Smooth muscle cell (in vitro differentiated cells): ENCODE measurements around the gene GPC5. TPM values are rescaled to one million over a fixed set of nuclear protein-coding genes. Genes with fewer than 3 reads are reported as not detected.

Source experiments
- DNase-seq: peaks from one replicate; lab custom pipeline; 2025; ENCODE audit not compliant: unreplicated experiment; lab: John Stamatoyannopoulos, UW
- H2AFZ ChIP-seq: fragments of 200-600 bp; sonication (generic); 2 replicates; pipeline ENCODE4 v1.6.0; 2016; ENCODE audit warnings: antibody characterized with exemption, low read depth, mild to moderate bottlenecking
- H3F3A ChIP-seq: fragments of 200-600 bp; sonication (generic); 2 replicates; pipeline ENCODE4 v1.6.0; 2017; ENCODE audit warnings: antibody characterized with exemption, low read depth
- H3K27ac ChIP-seq: fragments of 200-600 bp; sonication (generic); 2 replicates; pipeline ENCODE4 v1.5.1; 2016; ENCODE audit warnings: low read depth, mild to moderate bottlenecking
- H3K27me3 ChIP-seq: fragments of 200-600 bp; sonication (generic); 2 replicates; pipeline ENCODE4 v1.6.1; 2016; ENCODE audit warnings: low read depth, mild to moderate bottlenecking
- H3K36me3 ChIP-seq: fragments of 200-600 bp; sonication (generic); 2 replicates; pipeline ENCODE4 v1.5.1; 2016; ENCODE audit warnings: low read depth
- H3K4me1 ChIP-seq: fragments of 200-600 bp; sonication (generic); 2 replicates; pipeline ENCODE4 v1.5.1; 2016; ENCODE audit warnings: low read depth
- H3K4me2 ChIP-seq: fragments of 200-600 bp; sonication (generic); 2 replicates; pipeline ENCODE4 v1.6.0; 2016; ENCODE audit warnings: mild to moderate bottlenecking
- H3K4me3 ChIP-seq: fragments of 200-600 bp; sonication (generic); 2 replicates; pipeline ENCODE4 v1.5.1; 2016; ENCODE audit warnings: mild to moderate bottlenecking
- H3K79me2 ChIP-seq: fragments of 200-600 bp; sonication (generic); 2 replicates; pipeline ENCODE4 v1.6.0; 2016; ENCODE audit warnings: low read depth, mild to moderate bottlenecking
- H3K9ac ChIP-seq: fragments of 200-600 bp; sonication (generic); 2 replicates; pipeline ENCODE4 v1.6.0; 2016; ENCODE audit warnings: low read depth
- H3K9me3 ChIP-seq: fragments of 200-600 bp; sonication (generic); replicated peaks from 2 replicates; pipeline ENCODE4 v1.5.1; 2016; ENCODE audit warnings: low read depth
- H4K20me1 ChIP-seq: fragments of 200-600 bp; sonication (generic); 2 replicates; pipeline ENCODE4 v1.6.0; 2016; ENCODE audit warnings: low read depth
- WGBS: methylation state at CpG from one replicate; pipeline ENCODE4 v1.1.7; 2016; ENCODE audit warnings: low lambda C conversion rate; 5-methylcytosine and 5-hydroxymethylcytosine counted together
- polyA plus RNA-seq: library from polyadenylated mRNA; unstranded; fragments of >200 nt; fragmentation: Nextera tagmentation; extraction: Ambion mirVana; gene quantifications from 2 replicates; pipeline ENCODE4 v1.2.1, GENCODE V29; 2016
- total RNA-seq: library from RNA; depleted of rRNA; stranded (reverse); fragments of >200 nt; gene quantifications from 2 replicates; pipeline ENCODE4 v1.2.3, GENCODE V29; 2014
- TF ChIP-seq, protein P1 (sequence below): fragments of 200-600 bp; sonication (generic); IDR thresholded peaks from 2 replicates; pipeline ENCODE4 v1.5.1; 2017; ENCODE audit warnings: borderline replicate concordance, mild to moderate bottlenecking, antibody characterized with exemption; ENCODE audit not compliant: insufficient read depth, poor library complexity, severe bottlenecking

GPC5 gene
- total and polyA plus RNA-seq, 2 experiments from 2014 or later, result 0.99 to 1.0 TPM

DNA sequence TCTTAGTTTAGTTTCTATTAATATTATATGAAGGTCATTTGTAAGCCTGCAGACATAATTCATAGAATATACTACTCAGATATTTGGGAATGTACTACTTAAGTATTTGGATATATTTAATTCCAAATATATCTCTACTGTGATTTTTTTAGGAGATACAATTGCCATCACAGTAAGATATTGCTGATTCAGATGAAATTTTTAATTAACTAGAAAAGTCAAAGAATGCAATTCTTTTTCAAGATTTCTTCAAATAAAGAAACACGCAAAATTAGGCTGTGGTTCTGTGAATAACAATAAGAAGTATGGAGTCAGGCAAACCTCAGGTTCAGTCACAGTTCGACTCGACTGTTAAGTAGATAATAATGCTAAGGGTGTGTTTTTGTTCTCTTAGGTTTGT is 1277.8 kb downstream of the GPC5 start:
- Histone ChIP-seq H3K27me3 (no peaks in the 10 kb centered on the region), H2AFZ (no peak overlapping the region), H3K36me3 (no peaks in the 10 kb centered on the region), H3K9me3 (no peaks in the 10 kb centered on the region), H3K79me2 (no peaks in the 10 kb centered on the region), H3K4me3 (no peak overlapping the region), H3K4me2 (no peak overlapping the region), H4K20me1 (no peaks in the 10 kb centered on the region), H3K9ac (no peak overlapping the region), H3K27ac (no peak overlapping the region), H3K4me1 (no peaks in the 10 kb centered on the region), H3F3A (no peaks in the 10 kb centered on the region)
- TF ChIP-seq, protein P1, sequence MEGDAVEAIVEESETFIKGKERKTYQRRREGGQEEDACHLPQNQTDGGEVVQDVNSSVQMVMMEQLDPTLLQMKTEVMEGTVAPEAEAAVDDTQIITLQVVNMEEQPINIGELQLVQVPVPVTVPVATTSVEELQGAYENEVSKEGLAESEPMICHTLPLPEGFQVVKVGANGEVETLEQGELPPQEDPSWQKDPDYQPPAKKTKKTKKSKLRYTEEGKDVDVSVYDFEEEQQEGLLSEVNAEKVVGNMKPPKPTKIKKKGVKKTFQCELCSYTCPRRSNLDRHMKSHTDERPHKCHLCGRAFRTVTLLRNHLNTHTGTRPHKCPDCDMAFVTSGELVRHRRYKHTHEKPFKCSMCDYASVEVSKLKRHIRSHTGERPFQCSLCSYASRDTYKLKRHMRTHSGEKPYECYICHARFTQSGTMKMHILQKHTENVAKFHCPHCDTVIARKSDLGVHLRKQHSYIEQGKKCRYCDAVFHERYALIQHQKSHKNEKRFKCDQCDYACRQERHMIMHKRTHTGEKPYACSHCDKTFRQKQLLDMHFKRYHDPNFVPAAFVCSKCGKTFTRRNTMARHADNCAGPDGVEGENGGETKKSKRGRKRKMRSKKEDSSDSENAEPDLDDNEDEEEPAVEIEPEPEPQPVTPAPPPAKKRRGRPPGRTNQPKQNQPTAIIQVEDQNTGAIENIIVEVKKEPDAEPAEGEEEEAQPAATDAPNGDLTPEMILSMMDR, result no peak
- DNase-seq, result no peak
- 85% methylated on average over 3 of the region's 3 CpGs for WGBS

DNA sequence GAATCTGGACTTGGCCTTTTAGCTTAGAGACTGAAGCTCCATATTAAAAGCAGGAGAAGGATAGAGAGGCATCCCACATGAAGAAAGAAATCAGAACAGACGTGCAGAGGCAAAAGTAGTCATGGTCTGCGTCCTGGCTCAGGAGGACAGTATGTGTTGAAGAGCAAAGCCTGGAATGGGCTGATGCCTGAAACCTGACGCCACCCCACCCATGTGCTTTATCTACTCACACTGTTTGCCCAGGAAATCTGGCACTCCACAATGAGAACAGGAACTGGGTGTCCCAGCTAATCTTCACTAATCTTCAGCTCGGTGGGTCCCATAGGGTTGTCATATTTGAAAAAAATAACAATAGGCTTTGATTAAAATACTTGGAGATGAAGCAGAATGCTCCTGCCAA is 1279.2 kb downstream of the GPC5 start:
- Histone ChIP-seq H3K27me3 (no peaks in the 10 kb centered on the region), H4K20me1 (no peaks in the 10 kb centered on the region), H3K9ac (no peak overlapping the region), H3K36me3 (no peaks in the 10 kb centered on the region), H3K9me3 (no peaks in the 10 kb centered on the region), H3K4me3 (no peak overlapping the region), H3K4me1 (no peaks in the 10 kb centered on the region), H3F3A (no peaks in the 10 kb centered on the region), H3K4me2 (no peak overlapping the region), H3K79me2 (no peaks in the 10 kb centered on the region), H3K27ac (no peak overlapping the region), H2AFZ (no peak overlapping the region)
- WGBS, result 48% methylated on average over 4 of the region's 4 CpGs
- no peak for DNase-seq
- TF ChIP-seq, protein P1, result no peak

DNA sequence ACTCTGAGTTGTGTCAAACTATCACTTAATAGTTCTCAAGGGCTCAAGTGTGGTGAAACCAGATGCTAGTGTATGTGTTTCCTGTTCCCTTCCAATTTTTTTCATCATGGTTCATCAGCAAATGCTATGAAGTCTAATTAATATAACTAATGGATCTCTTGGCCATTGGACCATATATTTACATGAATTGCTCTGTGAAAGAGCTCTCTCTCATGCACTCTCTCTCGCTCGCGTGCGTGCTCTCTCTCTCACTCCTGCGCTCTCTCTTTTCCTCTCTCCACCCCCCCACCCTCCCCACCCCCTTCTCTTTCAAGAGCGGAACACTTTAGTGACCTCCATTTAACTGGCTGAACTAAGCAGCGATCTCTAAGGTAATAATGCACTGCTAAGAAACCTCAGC is 1281.2 kb downstream of the GPC5 start:
- DNase-seq, result no peak
- Histone ChIP-seq H3K4me1 (no peaks in the 10 kb centered on the region), H3K4me2 (no peak overlapping the region), H3K9me3 (no peaks in the 10 kb centered on the region), H3K4me3 (no peak overlapping the region), H3F3A (no peaks in the 10 kb centered on the region), H4K20me1 (no peaks in the 10 kb centered on the region), H3K79me2 (no peaks in the 10 kb centered on the region), H3K9ac (no peak overlapping the region), H3K27me3 (no peaks in the 10 kb centered on the region), H2AFZ (no peak overlapping the region), H3K27ac (no peak overlapping the region), H3K36me3 (no peaks in the 10 kb centered on the region)
- WGBS, result 94% methylated on average over 7 of the region's 7 CpGs
- TF ChIP-seq, protein P1, result no peak

DNA sequence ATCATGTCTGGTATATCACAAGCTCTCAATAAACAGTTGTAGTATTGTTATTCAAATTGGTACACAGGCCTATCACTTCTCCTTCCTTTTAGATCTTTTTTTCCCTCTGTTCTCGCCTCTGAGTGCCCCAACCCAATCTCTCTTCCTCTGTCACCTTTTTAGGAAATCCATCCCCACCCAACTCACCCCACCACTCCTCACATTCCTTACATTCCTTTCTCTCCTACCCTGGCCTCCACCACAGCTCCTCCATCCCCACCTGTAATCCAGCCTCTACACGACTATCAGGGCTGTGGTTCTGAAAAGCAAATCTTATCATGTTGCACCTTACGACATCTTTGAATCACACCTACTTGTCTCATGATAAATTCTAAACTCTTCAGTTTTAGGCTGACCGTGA is 1282.8 kb downstream of the GPC5 start:
- no peak overlapping the region for H3K4me3 ChIP-seq
- H3K9ac ChIP-seq, result no peak overlapping the region
- no peak overlapping the region for H2AFZ ChIP-seq
- WGBS, result 88% methylated on average over 4 of the region's 4 CpGs
- DNase-seq, result no peak
- H3K36me3 ChIP-seq, result no peaks in the 10 kb centered on the region
- no peak overlapping the region for H3K27ac ChIP-seq
- no peaks in the 10 kb centered on the region for H3K9me3 ChIP-seq
- TF ChIP-seq, protein P1, result no peak
- H3K4me1 ChIP-seq, result no peaks in the 10 kb centered on the region
- H4K20me1 ChIP-seq, result no peaks in the 10 kb centered on the region
- H3K4me2 ChIP-seq, result no peak overlapping the region
- H3K79me2 ChIP-seq, result no peaks in the 10 kb centered on the region
- H3K27me3 ChIP-seq, result no peaks in the 10 kb centered on the region
- H3F3A ChIP-seq, result no peaks in the 10 kb centered on the region
